Epithelial cell of esophagus (primary cell): ENCODE measurements around the gene TMTC3.

Source experiments
- DNase-seq: peaks from one replicate; pipeline ENCODE4 v3.0.0; 2010; ENCODE audit warnings: low read depth
- H3K4me3 ChIP-seq: 2 replicates; pipeline ENCODE4 v1.5.1; 2011; ENCODE audit warnings: mild to moderate bottlenecking, low read length, control low read depth
- TF ChIP-seq, protein P1 (sequence below): IDR thresholded peaks from 2 replicates; pipeline ENCODE4 v1.5.1; 2011; ENCODE audit warnings: low read depth, mild to moderate bottlenecking, low read length, control low read depth, inconsistent platforms; ENCODE audit not compliant: insufficient read depth; ENCODE audit errors: missing control alignments

The TMTC3 gene

DNA sequence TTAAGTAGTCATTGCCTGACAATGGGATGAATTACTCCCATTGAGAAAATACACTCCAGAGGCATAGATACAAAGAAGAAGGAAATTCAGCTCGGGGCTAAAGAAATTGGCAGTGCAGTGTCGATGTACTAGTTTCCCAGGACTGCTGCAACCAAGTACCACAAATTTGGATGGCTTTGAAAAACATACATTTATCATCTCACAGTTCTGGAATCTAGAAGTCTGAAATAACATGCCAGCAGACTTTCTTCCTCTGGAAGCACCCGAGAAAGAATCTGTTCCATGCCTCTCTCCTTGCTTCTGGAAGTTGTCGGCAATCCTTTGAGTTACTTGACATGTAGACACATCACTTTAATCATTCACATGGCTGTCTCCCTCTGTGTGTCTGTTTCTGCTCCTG, 101.9 kb downstream of the TMTC3 start:
- no peak overlapping the region for H3K4me3 ChIP-seq
- TF ChIP-seq, protein P1, sequence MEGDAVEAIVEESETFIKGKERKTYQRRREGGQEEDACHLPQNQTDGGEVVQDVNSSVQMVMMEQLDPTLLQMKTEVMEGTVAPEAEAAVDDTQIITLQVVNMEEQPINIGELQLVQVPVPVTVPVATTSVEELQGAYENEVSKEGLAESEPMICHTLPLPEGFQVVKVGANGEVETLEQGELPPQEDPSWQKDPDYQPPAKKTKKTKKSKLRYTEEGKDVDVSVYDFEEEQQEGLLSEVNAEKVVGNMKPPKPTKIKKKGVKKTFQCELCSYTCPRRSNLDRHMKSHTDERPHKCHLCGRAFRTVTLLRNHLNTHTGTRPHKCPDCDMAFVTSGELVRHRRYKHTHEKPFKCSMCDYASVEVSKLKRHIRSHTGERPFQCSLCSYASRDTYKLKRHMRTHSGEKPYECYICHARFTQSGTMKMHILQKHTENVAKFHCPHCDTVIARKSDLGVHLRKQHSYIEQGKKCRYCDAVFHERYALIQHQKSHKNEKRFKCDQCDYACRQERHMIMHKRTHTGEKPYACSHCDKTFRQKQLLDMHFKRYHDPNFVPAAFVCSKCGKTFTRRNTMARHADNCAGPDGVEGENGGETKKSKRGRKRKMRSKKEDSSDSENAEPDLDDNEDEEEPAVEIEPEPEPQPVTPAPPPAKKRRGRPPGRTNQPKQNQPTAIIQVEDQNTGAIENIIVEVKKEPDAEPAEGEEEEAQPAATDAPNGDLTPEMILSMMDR = no peak
- DNase-seq = no peak

DNA sequence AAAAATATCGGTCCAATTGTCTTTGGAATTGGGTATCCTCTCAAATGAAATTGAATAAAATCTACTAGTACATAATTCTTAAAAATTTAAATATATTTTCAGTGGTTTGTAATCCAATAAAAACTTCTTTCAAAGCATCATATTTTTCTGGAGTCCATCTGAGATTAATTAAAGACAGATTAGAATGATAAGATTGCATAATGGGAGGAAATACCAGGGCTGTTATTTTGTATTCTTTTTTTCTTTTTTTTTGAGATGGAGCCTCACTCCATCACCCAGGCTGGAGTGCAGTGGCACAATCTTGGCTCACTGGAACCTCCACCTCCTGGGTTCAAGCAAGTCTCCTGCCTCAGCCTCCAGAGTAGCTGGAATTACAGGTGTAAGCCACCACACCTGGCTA, 103.8 kb downstream of the TMTC3 start:
- TF ChIP-seq, protein P1 = no peak
- H3K4me3 ChIP-seq = no peak overlapping the region
- no peak for DNase-seq

DNA sequence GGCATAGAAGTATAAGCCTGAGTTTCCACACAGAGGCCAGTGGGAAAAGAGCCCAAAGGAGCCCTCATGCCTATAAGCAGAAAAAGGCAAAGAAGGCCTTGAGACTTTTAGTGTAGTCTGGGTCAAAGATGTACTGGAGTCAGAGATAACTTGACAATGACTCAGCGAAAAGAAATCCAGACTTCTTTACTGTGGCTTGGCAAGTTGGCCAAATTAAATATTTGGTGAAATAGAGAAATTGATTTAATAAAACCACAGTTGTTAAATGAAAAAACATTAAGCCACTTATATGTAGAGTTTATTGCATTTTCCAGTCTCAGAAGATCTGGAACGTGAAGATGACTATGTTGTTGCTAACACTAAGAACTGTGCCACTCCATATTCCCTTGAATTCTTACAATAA, 105.1 kb downstream of the TMTC3 start:
- H3K4me3 ChIP-seq = no peak overlapping the region
- TF ChIP-seq, protein P1 = no peak
- peak; percentile 54 for DNase-seq

DNA sequence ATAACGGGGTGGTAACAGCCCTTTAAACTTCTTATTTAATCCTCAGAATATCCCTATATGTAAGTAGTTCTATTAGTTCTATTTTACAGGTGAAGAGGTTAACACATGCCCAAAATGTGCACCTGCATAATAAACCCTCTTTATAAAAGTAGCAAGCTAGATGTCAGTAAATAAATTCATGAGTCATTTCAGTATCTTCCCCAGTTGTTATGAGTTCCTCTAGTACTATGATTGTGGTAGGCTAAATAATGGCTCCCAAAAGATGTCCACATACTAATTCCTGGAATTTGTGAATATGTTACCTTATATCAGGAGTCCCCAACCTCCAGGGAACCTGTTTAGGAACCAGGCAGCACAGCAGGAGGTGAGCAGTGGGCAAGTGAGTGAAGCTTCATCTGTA, 106.5 kb downstream of the TMTC3 start:
- H3K4me3 ChIP-seq = no peak overlapping the region
- TF ChIP-seq, protein P1 = no peak
- no peak for DNase-seq
